HCT116 (cell line): ENCODE measurements around the gene PRKG1.

Experiments used
- CTCF ChIP-seq, 3 experiments: fragments of 200-600 bp in 1 of 3; sonication (generic) in 1 of 3; IDR thresholded peaks in 2 of 3; conservative IDR thresholded peaks in 1 of 3; 2 replicates each; pipeline ENCODE4 v1.5.1; 2012 to 2017; ENCODE audit warnings: low read depth in 2 of 3, low read length in 2 of 3, antibody characterized with exemption in 1 of 3, borderline replicate concordance in 1 of 3, control low read depth in 1 of 3, mild to moderate bottlenecking in 1 of 3, mixed read lengths in 1 of 3, mixed run types in 1 of 3, moderate library complexity in 1 of 3; ENCODE audit not compliant: insufficient read depth in 1 of 3
- EGR1 ChIP-seq: IDR thresholded peaks from 2 replicates; pipeline ENCODE4 v1.6.1; 2012; ENCODE audit warnings: low read depth
- EZH2 ChIP-seq: fragments of 200-600 bp; sonication (generic); IDR thresholded peaks from 2 replicates; pipeline ENCODE4 v1.6.1; 2017; ENCODE audit warnings: antibody characterized with exemption, mixed run types
- EZH2phosphoT487 ChIP-seq: fragments of 200-600 bp; IDR thresholded peaks from 2 replicates; pipeline ENCODE4 v1.6.1; 2018; ENCODE audit warnings: antibody characterized with exemption, borderline replicate concordance
- JUND ChIP-seq: IDR thresholded peaks from 2 replicates; pipeline ENCODE4 v1.6.1; 2012
- MAX ChIP-seq: IDR thresholded peaks from 2 replicates; pipeline ENCODE4 v1.6.1; 2012
- POLR2A ChIP-seq: IDR thresholded peaks from 2 replicates; pipeline ENCODE4 v1.7.0; 2011; ENCODE audit warnings: borderline replicate concordance; ENCODE audit not compliant: insufficient read depth, insufficient read length; ENCODE audit errors: extremely low read depth
- POLR2AphosphoS5 ChIP-seq: IDR thresholded peaks from 2 replicates; pipeline ENCODE4 v1.6.1; 2011; ENCODE audit warnings: mild to moderate bottlenecking, low read depth, low read length, moderate library complexity
- RAD21 ChIP-seq: IDR thresholded peaks from 2 replicates; pipeline ENCODE4 v1.6.1; 2012; ENCODE audit warnings: low read depth, mild to moderate bottlenecking
- REST ChIP-seq: IDR thresholded peaks from 2 replicates; pipeline ENCODE4 v1.6.1; 2012; ENCODE audit warnings: low read depth
- TCF7L2 ChIP-seq: IDR thresholded peaks from 2 replicates; pipeline ENCODE4 v1.7.0; 2011; ENCODE audit warnings: borderline replicate concordance, inconsistent platforms; ENCODE audit not compliant: insufficient read depth, insufficient read length; ENCODE audit errors: extremely low read depth
- ZNF274 ChIP-seq: fragments of 200-500 bp; sonication (Bioruptor generic); IDR thresholded peaks from 2 replicates; pipeline ENCODE4 v1.6.1; 2014; ENCODE audit warnings: mild to moderate bottlenecking, low read depth, low read length, inconsistent platforms

GRCh38 chr10:51707392-51707791 lies 633.1 kb downstream of the PRKG1 start:
- TF ChIP-seq POLR2A (no peak), EZH2 (no peak), POLR2AphosphoS5 (no peak), REST (no peak), TCF7L2 (no peak), MAX (no peak), CTCF (IDR thresholded peaks at IDR 0.05 in 2 of 3, conservative IDR thresholded peaks at IDR 0.05 in 1 of 3; ENCODE audit: borderline replicate concordance in 1 of 3, insufficient read depth in 1 of 3, low read depth in 2 of 3, low read length in 2 of 3) (no peak), JUND (no peak), ZNF274 (no peak), EGR1 (no peak), EZH2phosphoT487 (no peak), RAD21 (no peak)
